WERI-Rb-1 (cell line): ENCODE data around the gene YTHDF1.

ENCODE experiments used
- DNase-seq: peaks from one replicate; pipeline ENCODE4 v3.0.0-alpha.2; 2020
- H3K27ac ChIP-seq: fragments of 250-450 bp; sonication (Bioruptor Pico); 2 replicates; pipeline ENCODE4 v1.5.1; 2020; ENCODE audit warnings: mild to moderate bottlenecking, moderate library complexity
- H3K27me3 ChIP-seq: fragments of 250-450 bp; sonication (Bioruptor Pico); 2 replicates; pipeline ENCODE4 v1.5.1; 2021; ENCODE audit warnings: mild to moderate bottlenecking, low read depth, moderate library complexity; ENCODE audit not compliant: insufficient read depth, severe bottlenecking
- H3K36me3 ChIP-seq: fragments of 250-450 bp; sonication (Bioruptor Pico); 2 replicates; pipeline ENCODE4 v1.5.1; 2020; ENCODE audit warnings: mild to moderate bottlenecking, moderate library complexity
- H3K4me3 ChIP-seq: 2 replicates; pipeline ENCODE4 v1.5.1; 2011; ENCODE audit warnings: low read depth, mild to moderate bottlenecking, control low read depth, low read length
- H3K9me3 ChIP-seq: fragments of 250-450 bp; sonication (Bioruptor Pico); 2 replicates; pipeline ENCODE4 v1.5.1; 2021; ENCODE audit warnings: mild to moderate bottlenecking, moderate library complexity; ENCODE audit not compliant: severe bottlenecking
- CTCF ChIP-seq: IDR thresholded peaks from 2 replicates; pipeline ENCODE4 v1.5.1; 2011; ENCODE audit warnings: low read depth, mild to moderate bottlenecking, control low read depth, inconsistent platforms, low read length

Gene YTHDF1

GRCh38 chr20:63194007-63194796 lies 21.7 kb downstream of the YTHDF1 start:
- TF ChIP-seq CTCF: no peak
- Histone ChIP-seq H3K9me3 (no peaks in the 10 kb centered on the region), H3K36me3 (peaks cover 33% of the 10 kb centered on the region), H3K27ac (no peak overlapping the region), H3K27me3 (no peaks in the 10 kb centered on the region), H3K4me3 (no peak overlapping the region)
- no peak for DNase-seq

- no peak for DNase-seq
- Histone ChIP-seq H3K4me3 (no peak overlapping the region), H3K27ac (no peak overlapping the region), H3K9me3 (no peaks in the 10 kb centered on the region), H3K36me3 (peaks cover 26% of the 10 kb centered on the region), H3K27me3 (no peaks in the 10 kb centered on the region)
- no peak for TF ChIP-seq CTCF
Measured at GRCh38 chr20:63192721-63193120, 23.2 kb downstream of the YTHDF1 start.

GRCh38 chr20:63191400-63191799 lies 24.5 kb downstream of the YTHDF1 start:
- no peaks in the 10 kb centered on the region for H3K27me3 ChIP-seq
- no peaks in the 10 kb centered on the region for H3K9me3 ChIP-seq
- H3K36me3 ChIP-seq: peaks cover 16% of the 10 kb centered on the region
- no peak for DNase-seq
- no peak overlapping the region for H3K4me3 ChIP-seq
- TF ChIP-seq CTCF: no peak
- no peak overlapping the region for H3K27ac ChIP-seq

- TF ChIP-seq CTCF: no peak
- Histone ChIP-seq H3K9me3 (no peaks in the 10 kb centered on the region), H3K27ac (no peak overlapping the region), H3K27me3 (no peaks in the 10 kb centered on the region), H3K36me3 (peaks cover 12% of the 10 kb centered on the region), H3K4me3 (no peak overlapping the region)
- no peak for DNase-seq
Measured at GRCh38 chr20:63190828-63191227, 25.1 kb downstream of the YTHDF1 start.

GRCh38 chr20:63189846-63190559 lies 25.9 kb downstream of the YTHDF1 start:
- Histone ChIP-seq H3K9me3 (no peaks in the 10 kb centered on the region), H3K27me3 (no peaks in the 10 kb centered on the region), H3K27ac (no peak overlapping the region), H3K36me3 (peaks cover 3% of the 10 kb centered on the region), H3K4me3 (no peak overlapping the region)
- no peak for TF ChIP-seq CTCF
- no peak for DNase-seq
